Vagina (tissue), 2 donors: ENCODE measurements around the gene CAPRIN1. TPM values are rescaled to one million over a fixed set of nuclear protein-coding genes. Genes with fewer than 3 reads are reported as not detected.

Source experiments
- DNase-seq, 2 donors: peaks; one replicate each; pipeline ENCODE4 v3.0.0-alpha.2; 2017; ENCODE audit errors: extremely low spot score in 2 of 2
- H3K27ac ChIP-seq: fragments of 200-600 bp; sonication (generic); one replicate; pipeline ENCODE4 v1.5.1; 2019
- H3K27me3 ChIP-seq: fragments of 200-600 bp; sonication (generic); one replicate; pipeline ENCODE4 v1.5.1; 2019
- H3K36me3 ChIP-seq, 2 donors: fragments of 200-600 bp; sonication (generic); one replicate each; pipeline ENCODE4 v1.5.1; 2017 to 2019
- H3K4me1 ChIP-seq: fragments of 200-600 bp; sonication (generic); one replicate; pipeline ENCODE4 v1.5.1; 2019
- H3K4me3 ChIP-seq, 2 donors: fragments of 200-600 bp; sonication (generic); 1 replicate in 1 of 2; 2 replicates in 1 of 2; pipeline ENCODE4 v1.5.1; 2016 to 2019
- H3K9me3 ChIP-seq: fragments of 200-600 bp; sonication (generic); one replicate; pipeline ENCODE4 v1.5.1; 2019
- CTCF ChIP-seq, 3 experiments: fragments of 450-650 bp in 2 of 3; fragments of 200-600 bp in 1 of 3; sonication (generic) in 1 of 3; IDR thresholded peaks; one replicate each; pipeline ENCODE4 v1.5.1; 2017 to 2019; ENCODE audit warnings: antibody characterized with exemption in 3 of 3, mild to moderate bottlenecking in 2 of 3, moderate library complexity in 2 of 3
- POLR2A ChIP-seq, 2 donors: fragments of 450-650 bp; IDR thresholded peaks; one replicate each; pipeline ENCODE4 v1.6.1; 2017; ENCODE audit warnings: antibody characterized with exemption in 2 of 2, mild to moderate bottlenecking in 2 of 2, moderate library complexity in 2 of 2
- POLR2AphosphoS5 ChIP-seq, 2 donors: sonication (generic); formaldehyde crosslinking; IDR thresholded peaks; one replicate each; pipeline ENCODE4 v1.9.0; 2017; ENCODE audit warnings: antibody characterized with exemption in 2 of 2, mild to moderate bottlenecking in 2 of 2, low read depth in 1 of 2; ENCODE audit not compliant: insufficient read depth in 1 of 2
- intact Hi-C: fragments of 100-400 bp; cut with DNase I; formaldehyde crosslinking; loops from one replicate; pipeline ENCODE4 v1.15.1; 2023
- total RNA-seq: library from RNA; depleted of rRNA; stranded (reverse); fragments of >200 nt; gene quantifications from one replicate; pipeline ENCODE4 v1.2.3, GENCODE V29; 2016

CAPRIN1 gene
- total RNA-seq, 1 donor from 2014 or later: 123 TPM

- intact Hi-C loops: no loop called here
- Histone ChIP-seq H3K4me1 (no peaks in the 10 kb centered on the region), H3K4me3 (no peak overlapping the region), H3K27me3 (no peaks in the 10 kb centered on the region), H3K27ac (no peak overlapping the region), H3K36me3 (peaks cover 0 to 86% of the 10 kb centered on the region in 2 donors), H3K9me3 (no peaks in the 10 kb centered on the region)
- DNase-seq: no peak
- no peak for TF ChIP-seq POLR2A (IDR thresholded peaks at IDR 0.05)
- TF ChIP-seq CTCF (IDR thresholded peaks at IDR 0.05): no peak
- no peak for TF ChIP-seq POLR2AphosphoS5 (IDR thresholded peaks at IDR 0.05; ENCODE audit: insufficient read depth in 1 of 2, low read depth in 1 of 2)
Measured at GRCh38 chr11:34132261-34132965, 80.9 kb downstream of the CAPRIN1 start.

- no peaks in the 10 kb centered on the region for H3K27me3 ChIP-seq
- TF ChIP-seq POLR2AphosphoS5 (IDR thresholded peaks at IDR 0.05; ENCODE audit: insufficient read depth in 1 of 2, low read depth in 1 of 2) (no peak), POLR2A (IDR thresholded peaks at IDR 0.05) (no peak), CTCF (IDR thresholded peaks at IDR 0.05) (no peak)
- no peaks in the 10 kb centered on the region for H3K9me3 ChIP-seq
- intact Hi-C loops: no loop called here
- H3K4me1 ChIP-seq: no peaks in the 10 kb centered on the region
- H3K4me3 ChIP-seq: no peak overlapping the region
- no peak for DNase-seq
- H3K27ac ChIP-seq: no peak overlapping the region
- peaks cover 0 to 91% of the 10 kb centered on the region in 2 donors for H3K36me3 ChIP-seq
Measured at GRCh38 chr11:34134765-34135164, 83.2 kb downstream of the CAPRIN1 start.

- Histone ChIP-seq H3K4me1 (no peaks in the 10 kb centered on the region), H3K9me3 (no peaks in the 10 kb centered on the region), H3K36me3 (peaks cover 0 to 95% of the 10 kb centered on the region in 2 donors), H3K27ac (no peak overlapping the region), H3K4me3 (no peak overlapping the region), H3K27me3 (no peaks in the 10 kb centered on the region)
- DNase-seq: no peak
- TF ChIP-seq CTCF (IDR thresholded peaks at IDR 0.05) (no peak), POLR2A (IDR thresholded peaks at IDR 0.05) (no peak), POLR2AphosphoS5 (IDR thresholded peaks at IDR 0.05; ENCODE audit: insufficient read depth in 1 of 2, low read depth in 1 of 2) (no peak)
- intact Hi-C loops: no loop called here
Measured at GRCh38 chr11:34135439-34135838, 83.9 kb downstream of the CAPRIN1 start.

GRCh38 chr11:34136420-34136819, 84.9 kb downstream of the CAPRIN1 start:
- H3K27ac ChIP-seq: no peak overlapping the region
- no peaks in the 10 kb centered on the region for H3K9me3 ChIP-seq
- no peak overlapping the region for H3K4me3 ChIP-seq
- intact Hi-C loops: no loop called here
- no peaks in the 10 kb centered on the region for H3K27me3 ChIP-seq
- no peaks in the 10 kb centered on the region for H3K4me1 ChIP-seq
- DNase-seq: no peak
- TF ChIP-seq CTCF (IDR thresholded peaks at IDR 0.05) (no peak), POLR2A (IDR thresholded peaks at IDR 0.05) (no peak)
- peaks cover 0 to 95% of the 10 kb centered on the region in 2 donors for H3K36me3 ChIP-seq

GRCh38 chr11:34139346-34139745, 87.8 kb downstream of the CAPRIN1 start:
- H3K27ac ChIP-seq: no peak overlapping the region
- intact Hi-C loops: no loop called here
- H3K4me3 ChIP-seq: no peak overlapping the region
- no peaks in the 10 kb centered on the region for H3K27me3 ChIP-seq
- H3K36me3 ChIP-seq: peaks cover 0 to 95% of the 10 kb centered on the region in 2 donors
- no peak for TF ChIP-seq CTCF (IDR thresholded peaks at IDR 0.05)
- TF ChIP-seq POLR2AphosphoS5 (IDR thresholded peaks at IDR 0.05; ENCODE audit: insufficient read depth in 1 of 2, low read depth in 1 of 2): no peak
- no peaks in the 10 kb centered on the region for H3K9me3 ChIP-seq
- no peak for DNase-seq
- H3K4me1 ChIP-seq: no peaks in the 10 kb centered on the region
